ENCODE data around the gene CPED1.
"Not testable (repeated sequence)": the region's sequence is repeated elsewhere in the genome, so short reads cannot be mapped to it uniquely, and the experiment has no call there.

Gene CPED1

DNA sequence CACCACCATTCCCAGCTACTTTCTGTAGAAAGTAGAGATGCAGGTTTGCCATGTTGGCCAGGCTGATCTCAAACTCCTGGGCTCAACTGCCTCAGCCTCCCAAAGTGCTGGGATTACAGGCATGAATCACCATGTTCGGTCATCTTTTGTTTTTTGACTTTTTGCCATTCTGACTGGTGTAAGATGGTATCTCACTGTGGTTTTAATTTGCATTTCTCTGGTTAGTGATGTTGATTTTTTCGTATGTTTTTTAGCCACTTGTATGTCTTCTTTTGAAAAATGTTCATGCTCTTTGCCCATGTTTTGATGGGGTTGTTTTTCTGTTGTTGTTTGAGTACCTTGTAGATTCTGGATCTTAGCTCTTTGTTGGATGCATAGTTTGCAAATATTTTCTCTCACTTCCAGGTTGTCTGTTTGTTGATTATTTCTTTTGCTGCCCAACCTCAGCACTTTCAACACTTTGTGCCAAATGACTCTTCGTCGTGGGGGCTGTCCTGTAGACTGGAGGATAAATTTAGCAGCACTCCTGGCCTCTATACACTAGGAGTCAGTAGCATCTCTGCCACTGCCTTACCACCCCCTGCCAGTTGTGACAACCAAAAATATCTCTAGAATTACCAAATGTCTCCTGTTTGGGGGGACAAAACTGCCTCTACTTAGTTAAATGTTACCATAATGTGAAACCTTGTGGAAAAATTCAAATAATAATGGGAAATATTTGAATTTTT, 6.5 kb upstream of the CPED1 start:
- DNase-seq (ENCODE audit: low spot score): no peak

DNA sequence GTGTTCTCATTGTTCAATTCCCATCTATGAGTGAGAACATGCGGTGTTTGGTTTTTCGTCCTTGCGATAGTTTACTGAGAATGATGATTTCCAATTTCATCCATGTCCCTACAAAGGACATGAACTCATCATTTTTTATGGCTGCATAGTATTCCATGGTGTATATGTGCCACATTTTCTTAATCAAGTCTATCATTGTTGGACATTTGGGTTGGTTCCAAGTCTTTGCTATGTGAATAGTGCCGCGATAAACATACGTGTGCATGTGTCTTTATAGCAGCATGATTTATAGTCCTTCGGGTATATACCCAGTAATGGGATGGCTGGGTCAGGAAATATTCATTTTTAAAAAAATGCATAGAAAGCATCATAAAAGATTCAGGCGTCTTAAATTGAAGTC, 4.9 kb upstream of the CPED1 start:
- DNase-seq (ENCODE audit: low spot score): not testable (repeated sequence)

DNA sequence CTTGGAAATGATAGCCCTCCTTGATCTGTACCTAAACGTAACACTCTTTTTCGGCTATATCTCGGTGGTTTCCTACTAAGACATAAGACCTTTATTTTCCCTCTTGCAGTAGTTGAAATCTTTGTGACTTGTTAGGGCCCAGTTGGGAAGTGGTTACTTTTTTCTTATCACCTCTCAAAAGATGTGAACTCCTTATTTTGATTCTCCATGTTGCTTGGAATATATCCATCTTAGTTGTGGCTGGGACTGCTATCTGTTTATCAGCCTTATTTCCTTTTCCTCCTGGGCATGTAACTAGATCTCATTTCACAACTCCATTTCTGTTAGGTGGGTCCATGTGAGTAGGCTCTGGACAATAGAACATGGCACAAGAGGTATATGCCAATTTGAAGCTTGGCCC, 4.1 kb upstream of the CPED1 start:
- DNase-seq (ENCODE audit: low spot score): no peak

DNA sequence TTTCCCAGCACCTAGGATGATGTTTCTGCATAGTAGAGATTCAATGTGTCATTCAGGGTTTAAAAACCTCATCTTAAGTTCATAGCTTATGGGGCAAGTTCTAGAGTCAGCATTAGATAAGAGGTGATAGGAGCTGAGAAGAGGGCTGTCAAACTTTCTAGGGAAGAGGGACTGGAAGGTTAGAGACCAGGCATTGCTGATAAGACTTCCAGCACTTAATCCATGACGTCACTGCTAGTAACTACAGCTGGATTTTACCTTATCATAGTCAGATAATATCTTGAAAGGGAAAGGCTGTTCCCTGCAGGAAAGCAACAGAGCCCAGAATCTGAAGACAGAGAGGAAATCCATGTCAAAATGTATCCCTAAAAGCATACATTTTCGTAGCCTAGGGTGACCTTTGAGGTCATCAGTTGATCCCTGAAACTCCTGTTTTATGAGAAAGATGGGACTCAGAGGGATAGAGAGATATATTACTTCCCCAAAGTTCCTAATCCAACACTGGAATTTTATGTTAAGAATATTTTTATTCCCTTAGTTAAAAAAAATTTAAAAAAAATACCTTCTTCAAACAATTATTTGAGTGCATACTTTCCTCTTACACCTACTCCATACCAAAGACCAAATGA, 3.3 kb upstream of the CPED1 start:
- DNase-seq (ENCODE audit: low spot score): no peak

DNA sequence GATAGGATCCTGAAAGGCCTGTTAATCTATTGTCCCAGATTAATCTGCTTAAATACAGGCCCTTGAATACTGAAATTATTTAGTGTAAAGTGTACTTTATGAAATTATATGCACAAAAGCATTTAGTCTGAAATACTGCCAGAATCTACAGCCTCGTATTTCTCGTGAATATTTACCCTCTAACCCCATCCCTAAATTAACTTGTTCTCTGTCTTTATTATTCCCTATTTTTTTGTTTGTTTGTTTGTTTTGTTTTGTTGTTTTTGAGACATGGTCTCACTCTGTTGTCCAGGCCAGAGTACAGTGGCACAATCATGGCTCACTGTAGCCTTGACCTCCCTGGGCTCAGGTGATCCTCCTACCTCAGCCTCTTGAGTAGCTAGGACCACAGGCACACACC, 2.7 kb upstream of the CPED1 start:
- no peak for DNase-seq (ENCODE audit: low spot score)

DNA sequence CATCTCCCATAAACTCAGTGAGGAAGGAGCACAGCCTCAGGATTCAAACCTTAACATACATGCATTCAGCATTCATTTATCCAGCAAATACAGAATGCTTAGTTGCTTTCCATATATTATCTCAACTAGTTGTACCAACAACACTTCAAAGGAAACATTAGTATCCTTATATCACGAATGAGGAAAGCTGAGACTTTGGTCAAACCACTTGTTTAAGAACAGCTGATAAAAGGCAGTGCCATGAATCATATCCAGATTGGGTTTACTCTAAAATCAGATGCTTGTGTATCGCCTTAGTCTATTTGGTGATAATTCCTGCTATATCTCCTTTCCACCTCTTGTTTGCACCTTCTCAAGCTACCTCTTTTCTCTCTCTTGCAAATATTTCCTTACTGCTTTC, 1.9 kb upstream of the CPED1 start:
- DNase-seq (ENCODE audit: low spot score): no peak

DNA sequence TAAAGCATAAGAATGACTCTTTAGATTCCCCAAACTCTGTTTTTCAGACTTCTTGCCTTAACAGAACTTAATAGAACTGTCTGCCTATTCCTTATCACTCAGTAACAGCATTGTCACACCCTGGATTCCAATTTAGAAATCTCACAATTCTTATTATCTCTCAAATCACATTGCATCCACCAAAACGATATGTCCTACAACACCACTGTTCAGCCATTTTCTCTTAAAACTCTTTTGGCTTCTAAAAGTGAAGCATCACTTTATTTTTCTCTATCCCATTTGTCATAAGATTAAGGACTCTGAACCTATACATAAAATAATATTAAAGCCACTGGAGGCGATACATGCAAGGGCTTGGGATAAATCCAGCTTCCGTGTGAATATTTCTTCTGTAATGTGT, 1.2 kb upstream of the CPED1 start:
- DNase-seq (ENCODE audit: low spot score): no peak

DNA sequence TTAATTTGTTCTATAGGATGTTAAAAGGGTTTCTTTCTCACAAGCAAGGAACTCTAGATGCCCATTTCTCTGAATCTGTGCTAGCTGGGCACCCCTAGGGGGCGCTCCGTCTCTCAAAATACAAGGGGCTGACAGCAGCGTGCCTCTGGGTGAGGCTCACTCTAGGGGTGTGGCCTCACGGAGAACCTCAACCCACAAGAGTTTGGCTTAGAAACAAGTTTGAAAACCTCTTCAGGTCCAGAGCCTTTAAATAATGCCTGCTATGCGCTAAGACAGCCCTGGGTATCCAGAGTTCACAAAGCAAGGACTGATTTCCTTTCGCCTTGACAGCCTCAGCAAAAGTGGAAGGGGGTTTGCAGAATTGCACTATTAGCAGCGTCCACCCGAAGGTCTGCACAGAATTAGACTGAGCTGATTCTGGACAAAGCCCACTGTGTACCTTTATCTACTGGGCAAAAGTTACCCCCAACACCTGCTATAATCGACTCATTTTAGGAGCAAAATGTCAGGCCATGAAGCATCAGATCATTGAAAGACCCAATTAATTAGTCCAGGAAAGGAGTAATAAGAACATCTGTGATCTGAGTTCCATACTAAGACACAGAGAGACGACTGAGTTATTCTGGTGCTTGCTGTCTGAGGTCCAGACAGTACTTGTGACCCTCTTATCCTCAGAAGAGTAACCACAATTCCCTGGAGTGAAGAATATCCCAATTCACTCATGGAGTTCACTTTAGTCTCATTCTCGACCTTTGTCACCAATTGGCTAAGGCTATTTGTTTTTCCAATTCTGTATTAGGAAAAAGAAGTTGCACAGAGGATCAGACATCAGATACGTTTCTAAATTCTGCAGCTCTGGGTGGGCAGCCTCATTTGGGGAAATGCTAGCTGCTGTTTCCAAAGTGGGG, 574 bp upstream of the CPED1 start:
- DNase-seq (ENCODE audit: low spot score): peak; percentile 78

DNA sequence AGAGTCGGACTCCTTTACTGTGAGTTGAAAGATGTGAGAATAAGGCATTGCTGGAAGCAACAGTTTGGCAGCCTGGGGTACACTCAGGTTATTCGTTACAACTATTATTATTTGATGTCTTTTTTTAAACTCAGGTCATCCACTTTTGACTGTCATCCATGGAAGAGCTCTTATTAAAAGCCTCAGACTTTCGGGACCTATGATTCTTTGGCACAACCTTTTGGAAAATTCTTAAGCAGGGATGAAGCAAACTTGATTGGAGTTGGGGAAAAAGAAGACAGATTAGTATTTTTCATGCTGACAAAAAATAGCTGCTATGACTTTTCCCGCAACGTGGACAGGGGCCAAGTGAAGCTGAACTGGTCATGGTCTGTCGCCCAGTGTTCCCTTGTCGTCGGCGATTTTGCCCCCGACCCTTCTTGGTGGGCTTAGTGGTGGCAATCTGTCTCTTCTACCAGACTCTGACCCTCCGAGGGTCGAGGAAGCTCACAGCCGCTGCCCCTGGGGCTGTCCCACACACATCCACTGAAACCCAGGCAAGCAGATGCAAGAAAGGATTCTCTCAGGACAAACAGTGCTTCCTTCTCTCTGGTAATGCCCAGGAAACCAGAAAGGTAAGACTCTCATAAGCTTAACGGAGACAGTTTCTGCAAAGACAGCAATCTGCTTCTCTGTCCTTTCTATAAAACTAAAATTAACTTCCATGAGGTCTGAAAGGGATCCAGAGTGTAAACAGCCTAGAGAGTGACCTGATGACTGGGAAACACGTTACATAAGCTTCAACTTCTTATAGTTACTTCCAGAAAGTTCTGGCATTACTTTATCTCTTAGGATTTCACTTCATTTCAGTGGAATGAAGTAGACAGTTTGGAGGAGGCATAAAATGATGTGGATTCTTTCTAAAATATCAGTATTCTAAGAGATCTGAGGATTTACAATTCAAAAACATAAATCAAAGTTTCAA, 1.0 kb downstream of the CPED1 start:
- DNase-seq (ENCODE audit: low spot score): no peak

DNA sequence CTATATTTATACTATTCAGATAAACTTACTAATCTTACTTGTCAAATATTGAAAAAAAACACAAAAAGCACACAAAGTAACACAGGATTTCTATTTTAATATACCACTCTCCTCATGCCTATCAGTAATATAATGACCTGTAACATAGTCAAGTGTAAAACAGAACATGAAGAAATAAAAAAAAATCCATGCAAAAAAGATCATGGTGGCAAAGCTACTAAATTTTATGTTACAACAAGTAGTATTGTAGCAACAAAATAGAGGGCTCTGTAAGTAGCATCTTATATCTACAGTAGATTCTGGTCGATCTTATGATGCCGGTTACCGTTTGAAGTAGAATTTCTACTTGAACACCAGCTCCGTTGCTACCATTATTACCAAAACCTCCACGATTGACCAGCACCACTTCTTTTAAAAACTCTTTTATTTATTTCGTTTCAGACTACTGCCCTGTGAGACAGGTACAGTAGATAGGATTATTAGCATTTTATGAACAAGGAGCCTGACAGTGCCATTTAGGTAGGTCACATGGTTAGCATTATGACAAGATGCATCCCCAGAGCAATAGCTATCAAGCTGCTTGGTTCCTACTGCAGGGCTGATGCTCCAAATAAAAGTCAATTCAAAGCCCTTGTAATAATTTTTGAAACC, 2.1 kb downstream of the CPED1 start:
- no peak for DNase-seq (ENCODE audit: low spot score)

DNA sequence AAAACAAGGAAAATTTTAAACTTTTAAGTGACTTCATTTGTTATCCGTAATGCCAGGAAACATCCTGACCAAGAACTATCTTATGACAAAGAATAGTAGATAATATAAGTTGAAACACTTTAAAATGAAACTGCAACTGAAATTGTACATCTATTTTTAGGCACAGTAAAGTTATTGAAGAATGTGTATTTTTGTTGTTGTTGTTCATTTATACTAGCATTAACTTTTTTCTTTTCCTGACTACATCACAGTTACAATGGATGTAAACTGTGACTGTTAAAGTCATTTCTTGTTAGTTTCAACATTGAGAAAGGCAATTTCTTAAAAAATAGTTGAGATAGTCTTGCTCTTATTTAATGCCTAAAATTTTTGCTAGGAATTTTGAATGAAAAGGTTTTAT, 2.6 kb downstream of the CPED1 start:
- DNase-seq (ENCODE audit: low spot score): no peak

DNA sequence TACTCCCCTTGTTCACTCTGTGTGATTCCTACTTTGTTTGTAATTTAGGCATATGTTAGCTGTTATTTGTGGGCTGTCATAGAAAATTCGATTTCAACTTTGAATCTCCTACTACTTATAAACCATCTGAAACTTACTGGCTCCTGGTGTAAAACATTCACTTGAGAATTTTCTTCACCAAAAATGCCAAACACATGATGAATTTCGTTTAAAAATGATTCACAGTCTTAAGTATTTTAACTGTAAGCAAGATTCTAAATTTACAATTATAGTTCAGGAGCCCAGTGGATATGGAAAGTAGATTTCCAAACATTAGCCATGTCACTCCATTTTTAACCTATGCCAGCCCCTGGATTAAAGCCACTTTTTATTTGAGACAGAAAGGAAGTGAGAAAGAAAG, 3.1 kb downstream of the CPED1 start:
- DNase-seq (ENCODE audit: low spot score): no peak

DNA sequence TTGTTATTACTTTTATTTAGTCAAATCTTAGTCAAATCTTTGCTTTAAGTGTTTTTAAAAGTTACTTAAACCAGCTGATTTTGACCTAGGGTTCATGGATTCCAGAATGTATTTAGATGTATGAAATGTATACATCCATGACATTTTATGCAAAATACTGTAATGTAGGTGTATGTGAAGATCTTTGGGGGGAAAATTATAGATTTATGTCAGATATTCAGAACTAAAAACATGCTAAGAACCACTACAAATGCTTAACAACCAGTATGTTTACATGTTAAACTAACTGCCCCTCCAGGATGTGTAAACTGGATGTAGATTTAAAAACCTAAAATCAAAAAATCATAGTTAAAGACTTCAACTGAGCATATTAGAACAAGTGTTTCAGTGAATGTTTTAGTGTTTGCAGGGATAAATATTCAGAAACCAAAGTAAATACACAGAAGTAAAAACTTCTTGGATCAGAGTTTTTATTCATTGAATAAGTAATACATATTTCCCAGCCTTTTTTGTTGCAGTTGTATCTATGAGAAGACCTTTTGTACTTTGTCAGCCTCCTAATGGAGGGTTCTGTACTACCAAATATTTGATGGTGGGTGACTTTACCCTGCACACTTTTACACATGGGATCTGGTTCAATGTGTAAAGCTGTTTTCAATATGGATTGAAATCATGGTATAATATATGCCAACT, 3.9 kb downstream of the CPED1 start:
- DNase-seq (ENCODE audit: low spot score): no peak

DNA sequence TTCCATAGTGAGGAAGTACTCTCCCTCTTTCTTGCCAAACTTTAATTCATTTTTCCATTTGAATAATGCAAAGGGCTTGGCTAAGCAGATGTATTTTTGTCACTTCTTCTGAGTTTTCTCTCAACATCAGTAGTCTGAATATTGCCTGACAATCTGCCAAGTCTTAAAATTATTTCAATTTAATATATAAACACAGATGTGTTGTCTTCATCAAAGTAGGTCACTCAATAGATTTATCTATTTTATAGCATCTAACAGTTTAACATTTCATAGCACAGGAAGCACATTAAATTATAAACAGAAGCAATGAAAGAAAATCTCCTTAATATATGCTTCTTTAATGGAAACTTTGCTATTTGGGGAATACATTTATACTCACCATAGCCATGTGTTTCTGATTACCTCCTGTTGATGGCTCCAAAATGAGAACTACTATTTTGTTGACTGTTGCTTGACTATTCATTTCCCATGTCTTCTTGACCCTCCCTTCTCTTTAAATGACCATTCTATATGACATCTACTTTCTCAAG, 4.5 kb downstream of the CPED1 start:
- no peak for DNase-seq (ENCODE audit: low spot score)

DNA sequence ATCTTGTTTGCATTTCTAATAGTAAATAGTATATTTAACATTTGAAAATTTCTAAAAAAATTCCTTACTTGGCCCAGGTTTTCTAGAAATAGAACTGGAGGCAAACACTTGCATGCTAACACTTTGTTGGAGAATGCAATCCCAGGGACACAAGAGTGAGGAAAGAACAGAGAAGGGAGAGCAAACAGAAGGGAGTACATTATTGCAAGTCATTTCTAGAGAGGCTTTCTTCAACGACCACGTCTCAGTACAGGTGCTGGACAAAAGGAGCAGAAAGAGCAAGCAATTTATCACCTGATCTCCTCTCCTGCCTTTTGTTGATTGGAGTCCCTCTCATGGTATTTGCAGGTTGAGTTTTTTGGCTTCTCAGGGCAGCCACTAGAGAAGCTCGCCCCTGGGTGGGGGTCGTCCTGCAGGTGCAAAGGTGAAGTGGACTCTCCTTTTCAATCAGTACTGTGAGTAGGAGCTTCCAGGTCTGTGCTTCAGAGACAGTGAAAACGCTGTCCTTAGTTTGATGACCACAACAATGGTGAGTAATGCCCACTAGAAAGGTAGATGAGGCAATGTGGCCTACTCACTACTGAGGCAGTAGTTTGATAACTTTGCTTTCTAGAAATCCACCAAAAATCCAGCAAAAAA, 5.2 kb downstream of the CPED1 start:
- no peak for DNase-seq (ENCODE audit: low spot score)

DNA sequence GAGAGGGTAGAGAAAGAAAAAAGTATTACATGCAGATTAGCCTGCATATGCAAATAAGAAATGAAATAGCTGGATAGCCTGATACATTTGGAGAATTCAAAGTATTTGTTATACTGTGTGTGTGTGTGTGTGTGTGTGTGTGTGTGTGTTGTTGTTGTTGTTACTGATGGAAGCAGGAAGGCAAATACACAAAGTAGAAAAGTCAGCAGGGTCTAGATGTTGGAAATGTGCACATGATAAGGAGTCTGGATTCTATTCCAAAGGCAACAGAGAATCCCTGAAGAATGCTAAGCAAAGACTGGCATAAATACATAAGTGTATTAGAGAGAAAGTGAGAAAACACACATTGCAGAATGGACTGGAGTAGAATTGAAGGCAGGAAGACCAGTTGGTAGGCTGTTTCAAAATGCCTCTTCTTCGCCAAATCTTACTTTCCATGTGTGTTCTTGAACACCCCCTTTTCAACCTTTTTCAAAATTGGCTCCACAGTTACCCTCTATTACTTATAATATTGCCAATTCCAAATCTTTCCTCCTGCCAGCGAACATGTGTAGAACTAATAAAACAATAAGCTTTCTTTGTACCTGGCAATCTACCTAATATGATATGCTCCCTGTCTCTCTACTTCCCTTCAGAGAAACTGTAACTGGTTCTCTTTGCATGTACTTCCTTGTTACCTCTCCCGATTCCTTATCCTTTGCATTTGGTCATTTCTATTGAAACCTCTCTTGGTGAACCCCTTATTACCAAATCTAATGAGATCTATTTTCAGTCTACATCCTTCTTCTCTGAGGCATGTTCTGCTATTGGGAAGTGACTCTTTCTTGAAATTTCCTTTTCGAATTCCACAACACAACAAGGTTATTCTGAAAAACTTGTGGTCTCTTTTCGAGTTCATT, 6.2 kb downstream of the CPED1 start:
- no peak for DNase-seq (ENCODE audit: low spot score)

DNA sequence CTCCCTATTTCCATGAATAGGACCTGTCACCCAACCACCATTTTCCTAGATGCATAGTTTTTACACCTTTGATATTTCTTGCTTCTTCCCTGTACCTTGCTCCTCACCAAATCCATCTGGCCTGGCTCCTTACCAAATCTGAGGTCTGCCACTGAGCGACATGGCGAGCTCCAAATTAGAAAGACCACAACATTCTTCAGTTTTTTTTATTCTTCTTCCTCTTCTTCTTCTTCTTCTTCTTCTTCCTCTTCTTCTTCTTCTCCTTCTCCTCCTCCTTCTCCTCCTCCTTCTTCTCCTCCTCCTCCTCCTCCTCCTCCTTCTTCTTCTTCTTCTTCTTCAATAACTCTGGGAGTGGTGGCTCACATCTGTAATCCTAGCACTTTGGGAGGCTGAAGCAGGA, 7.1 kb downstream of the CPED1 start:
- DNase-seq (ENCODE audit: low spot score): no peak

DNA sequence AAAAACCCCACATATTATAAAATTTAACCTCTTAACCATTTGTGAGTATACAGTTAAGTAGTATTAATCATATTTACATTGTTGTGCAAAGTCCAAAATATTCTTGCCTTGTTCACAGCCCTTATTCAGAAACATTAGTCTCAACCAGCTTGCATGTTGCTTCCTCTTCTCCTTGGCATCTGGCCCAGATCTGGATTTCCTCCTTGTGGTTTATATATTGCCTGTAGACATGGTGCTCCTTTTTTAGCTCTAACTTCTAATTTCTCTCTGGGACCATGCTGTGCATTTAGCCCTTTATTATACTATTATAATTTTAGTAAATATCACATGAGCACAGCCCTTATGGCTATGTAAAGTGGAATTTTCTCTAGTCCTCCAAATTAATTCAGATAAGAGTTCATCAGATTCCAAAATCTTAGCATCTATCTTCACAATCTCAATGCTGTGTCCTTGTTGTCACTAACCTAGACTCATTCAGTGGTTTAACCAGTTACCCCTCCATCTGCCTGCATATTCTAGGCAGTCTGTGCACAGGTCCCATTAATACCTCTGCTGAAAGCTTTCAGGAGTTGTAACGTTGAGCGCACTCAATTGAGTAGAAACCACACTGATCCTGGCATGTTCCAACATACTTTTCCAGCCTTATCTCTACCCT, 7.9 kb downstream of the CPED1 start:
- DNase-seq (ENCODE audit: low spot score): peak; percentile 85
